ENCODE results near the gene OOSP4B. TPM values are rescaled to one million over a fixed set of nuclear protein-coding genes. Genes with fewer than 3 reads are reported as not detected.

The OOSP4B gene
- total RNA-seq, 1 experiment from 2014 or later, result not detected

DNA sequence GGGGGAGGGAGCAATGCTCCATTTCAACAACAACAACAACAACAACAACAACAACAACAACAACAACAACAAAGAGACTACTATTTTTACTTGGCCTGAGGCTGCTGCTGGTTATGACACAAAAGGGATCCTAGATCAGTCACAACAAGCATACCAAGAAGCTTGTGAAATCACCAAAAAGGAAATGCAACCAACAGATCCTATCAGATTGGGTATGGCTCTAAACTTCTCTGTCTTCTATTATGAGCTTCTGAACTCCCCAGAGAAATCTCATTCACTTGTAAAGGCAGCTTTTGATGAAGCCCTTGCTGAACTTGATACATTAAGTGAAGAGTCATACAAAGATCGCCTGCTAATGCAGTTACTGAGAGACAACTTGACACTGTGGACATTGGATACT, 61.0 kb downstream of the OOSP4B start:
- H3K9me3 ChIP-seq (ENCODE audit: insufficient read depth, low read depth), result no peaks in the 10 kb centered on the region
- no peak overlapping the region for H3K27ac ChIP-seq
- no peaks in the 10 kb centered on the region for H3K79me2 ChIP-seq (ENCODE audit: low read depth)
- POLR2A ChIA-PET (ENCODE audit: unreplicated experiment), result interaction anchor here (0.6 kb wide), 1 partner anchor 17 kb away, joined by 3 read pairs; no protein-coding TSS in a partner anchor
- H3F3A ChIP-seq (ENCODE audit: insufficient read depth, low read depth), result no peaks in the 10 kb centered on the region
- CTCF ChIA-PET, result no interaction called here
- no peak overlapping the region for H3K4me2 ChIP-seq
- H4K20me1 ChIP-seq (ENCODE audit: insufficient read depth), result no peaks in the 10 kb centered on the region
- peaks cover 20% of the 10 kb centered on the region for H3K27me3 ChIP-seq (ENCODE audit: insufficient read depth, low read depth)
- H3K4me3 ChIP-seq, result no peak overlapping the region
- no peak for TF ChIP-seq EZH2 (IDR thresholded peaks at IDR 0.05; ENCODE audit: low read depth)
- TF ChIP-seq, protein P1, sequence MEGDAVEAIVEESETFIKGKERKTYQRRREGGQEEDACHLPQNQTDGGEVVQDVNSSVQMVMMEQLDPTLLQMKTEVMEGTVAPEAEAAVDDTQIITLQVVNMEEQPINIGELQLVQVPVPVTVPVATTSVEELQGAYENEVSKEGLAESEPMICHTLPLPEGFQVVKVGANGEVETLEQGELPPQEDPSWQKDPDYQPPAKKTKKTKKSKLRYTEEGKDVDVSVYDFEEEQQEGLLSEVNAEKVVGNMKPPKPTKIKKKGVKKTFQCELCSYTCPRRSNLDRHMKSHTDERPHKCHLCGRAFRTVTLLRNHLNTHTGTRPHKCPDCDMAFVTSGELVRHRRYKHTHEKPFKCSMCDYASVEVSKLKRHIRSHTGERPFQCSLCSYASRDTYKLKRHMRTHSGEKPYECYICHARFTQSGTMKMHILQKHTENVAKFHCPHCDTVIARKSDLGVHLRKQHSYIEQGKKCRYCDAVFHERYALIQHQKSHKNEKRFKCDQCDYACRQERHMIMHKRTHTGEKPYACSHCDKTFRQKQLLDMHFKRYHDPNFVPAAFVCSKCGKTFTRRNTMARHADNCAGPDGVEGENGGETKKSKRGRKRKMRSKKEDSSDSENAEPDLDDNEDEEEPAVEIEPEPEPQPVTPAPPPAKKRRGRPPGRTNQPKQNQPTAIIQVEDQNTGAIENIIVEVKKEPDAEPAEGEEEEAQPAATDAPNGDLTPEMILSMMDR (conservative IDR thresholded peaks at IDR 0.05), result no peak
- DNase-seq, result no peak
- no peaks in the 10 kb centered on the region for H3K36me3 ChIP-seq (ENCODE audit: low read depth)
- no peaks in the 10 kb centered on the region for H3K9me2 ChIP-seq (ENCODE audit: insufficient read depth)
- no TSS peak for BruUV-seq (replicated peaks)
- H2AFZ ChIP-seq, result no peak overlapping the region
- H3K4me1 ChIP-seq (replicated peaks; ENCODE audit: insufficient read depth), result no peaks in the 10 kb centered on the region
- intact Hi-C loops (cut with micrococcal nuclease; ENCODE audit: unreplicated experiment), result no loop called here

DNA sequence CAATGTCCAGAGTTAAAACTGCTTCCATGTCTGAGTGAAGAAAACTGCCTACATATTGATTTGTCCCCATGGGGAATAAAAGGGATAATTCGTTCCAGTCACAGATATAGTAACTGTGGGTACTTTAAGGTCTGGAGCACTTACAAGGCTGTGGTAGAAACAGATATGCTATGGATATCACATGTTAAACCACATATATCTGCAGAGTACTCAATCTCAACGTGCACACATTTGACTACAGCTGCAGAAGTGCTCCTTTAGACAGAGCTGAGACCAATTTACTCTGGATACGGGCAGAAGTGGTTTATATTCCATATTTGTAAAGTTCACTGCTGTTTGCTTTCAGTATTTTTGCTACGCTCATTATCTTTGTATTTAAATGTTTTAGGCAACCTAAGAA, 61.8 kb downstream of the OOSP4B start:
- Histone ChIP-seq H3K79me2 (ENCODE audit: low read depth) (no peaks in the 10 kb centered on the region), H3K9me2 (ENCODE audit: insufficient read depth) (no peaks in the 10 kb centered on the region), H3K4me2 (no peak overlapping the region), H3K27ac (no peak overlapping the region), H3K36me3 (ENCODE audit: low read depth) (no peaks in the 10 kb centered on the region), H3K4me1 (replicated peaks; ENCODE audit: insufficient read depth) (no peaks in the 10 kb centered on the region), H3K4me3 (no peak overlapping the region), H3F3A (ENCODE audit: insufficient read depth, low read depth) (no peaks in the 10 kb centered on the region), H3K27me3 (ENCODE audit: insufficient read depth, low read depth) (peaks cover 20% of the 10 kb centered on the region), H4K20me1 (ENCODE audit: insufficient read depth) (no peaks in the 10 kb centered on the region), H3K9me3 (ENCODE audit: insufficient read depth, low read depth) (no peaks in the 10 kb centered on the region), H2AFZ (no peak overlapping the region)
- intact Hi-C loops (cut with micrococcal nuclease; ENCODE audit: unreplicated experiment), result no loop called here
- no TSS peak for BruUV-seq (replicated peaks)
- TF ChIP-seq, protein P1 (conservative IDR thresholded peaks at IDR 0.05), result no peak
- no peak for TF ChIP-seq EZH2 (IDR thresholded peaks at IDR 0.05; ENCODE audit: low read depth)
- DNase-seq, result no peak
- CTCF ChIA-PET, result no interaction called here
- POLR2A ChIA-PET (ENCODE audit: unreplicated experiment), result no interaction called here

DNA sequence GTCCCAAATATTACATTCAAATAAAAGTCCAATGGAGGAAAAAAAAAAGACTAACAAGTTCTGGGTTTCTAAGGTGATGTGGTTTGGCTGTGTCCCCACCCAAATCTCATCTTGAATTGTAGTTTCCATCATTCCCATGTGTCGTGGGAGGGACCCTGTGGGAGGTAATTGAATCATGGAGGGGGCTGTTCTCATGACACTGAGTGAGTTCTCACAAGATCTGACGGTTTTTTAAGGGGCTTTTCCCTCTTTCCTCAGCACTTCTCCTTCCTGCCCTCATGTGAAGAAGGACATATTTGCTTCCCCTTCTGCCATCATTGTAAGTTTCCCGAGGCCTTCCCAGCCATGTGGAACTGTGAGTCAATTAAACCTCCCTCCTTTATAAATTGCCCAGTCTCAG, 63.6 kb downstream of the OOSP4B start:
- no peak overlapping the region for H3K27ac ChIP-seq
- no peak overlapping the region for H3K4me2 ChIP-seq
- H3F3A ChIP-seq (ENCODE audit: insufficient read depth, low read depth), result no peaks in the 10 kb centered on the region
- DNase-seq, result no peak
- H4K20me1 ChIP-seq (ENCODE audit: insufficient read depth), result no peaks in the 10 kb centered on the region
- no peak overlapping the region for H3K4me3 ChIP-seq
- intact Hi-C loops (cut with micrococcal nuclease; ENCODE audit: unreplicated experiment), result no loop called here
- BruUV-seq (replicated peaks), result no TSS peak
- no peaks in the 10 kb centered on the region for H3K9me2 ChIP-seq (ENCODE audit: insufficient read depth)
- no peaks in the 10 kb centered on the region for H3K36me3 ChIP-seq (ENCODE audit: low read depth)
- CTCF ChIA-PET, result no interaction called here
- no peak for TF ChIP-seq EZH2 (IDR thresholded peaks at IDR 0.05; ENCODE audit: low read depth)
- TF ChIP-seq, protein P1 (conservative IDR thresholded peaks at IDR 0.05), result no peak
- no peaks in the 10 kb centered on the region for H3K4me1 ChIP-seq (replicated peaks; ENCODE audit: insufficient read depth)
- POLR2A ChIA-PET (ENCODE audit: unreplicated experiment), result no interaction called here
- H3K79me2 ChIP-seq (ENCODE audit: low read depth), result no peaks in the 10 kb centered on the region
- peaks cover 24% of the 10 kb centered on the region for H3K27me3 ChIP-seq (ENCODE audit: insufficient read depth, low read depth)
- no peaks in the 10 kb centered on the region for H3K9me3 ChIP-seq (ENCODE audit: insufficient read depth, low read depth)
- no peak overlapping the region for H2AFZ ChIP-seq

Other genes starting within 250 kb of the OOSP4B start
- 64.7 and 82.0 TPM in 2 replicates for gene MRPL16, start 206.4 kb upstream of the OOSP4B start, total RNA-seq (2021)
- not detected in 2 replicates for gene CBLIF, start 171.7 kb upstream of the OOSP4B start, total RNA-seq (2021)
- 1.4 and 2.0 TPM in 2 replicates for gene TCN1, start 150.7 kb upstream of the OOSP4B start, total RNA-seq (2021)
- gene OOSP3, start 138.4 kb upstream of the OOSP4B start, total RNA-seq (2021), result not detected in 2 replicates
- not detected in 2 replicates for gene OOSP1, start 78.7 kb upstream of the OOSP4B start, total RNA-seq (2021)
- not detected in 2 replicates for gene OOSP4A, start 53.1 kb upstream of the OOSP4B start, total RNA-seq (2021)
- not detected in 2 replicates for gene OOSP2, start 23.2 kb downstream of the OOSP4B start, total RNA-seq (2021)
- not detected in 2 replicates for gene MS4A3, start 39.5 kb downstream of the OOSP4B start, total RNA-seq (2021)
- gene MS4A2, start 71.5 kb downstream of the OOSP4B start, total RNA-seq (2021), result not detected in 2 replicates
- not detected in 2 replicates for gene MS4A6A, start 165.9 kb downstream of the OOSP4B start, total RNA-seq (2021)
- not detected in 2 replicates for gene MS4A4E, start 226.0 kb downstream of the OOSP4B start, total RNA-seq (2021)